Upper lobe of left lung (tissue), 6 donors: ENCODE results near the gene GSK3A. TPM values are rescaled to one million over a fixed set of nuclear protein-coding genes. Genes with fewer than 3 reads are reported as not detected.

Experiments
- ATAC-seq, 2 donors: fragments of 200-7000 bp; cut with Tn5 transposase; one replicate each; pipeline ENCODE4 v1.9.1; 2022; ENCODE audit warnings: mild to moderate bottlenecking in 2 of 2, moderate library complexity in 2 of 2; ENCODE audit not compliant: low FRiP score in 2 of 2
- DNase-seq, 2 donors: peaks; one replicate each; pipeline ENCODE4 v3.0.0-alpha.2; 2019 to 2020
- H3K27ac ChIP-seq, 4 donors: fragments of 200-600 bp; sonication (generic); one replicate each; pipeline ENCODE4 v1.5.1; 2016 to 2019
- H3K27me3 ChIP-seq, 4 donors: fragments of 200-600 bp; sonication (generic); one replicate each; pipeline ENCODE4 v1.5.1; 2017 to 2019
- H3K36me3 ChIP-seq, 4 donors: fragments of 200-600 bp; sonication (generic); one replicate each; pipeline ENCODE4 v1.5.1; 2016 to 2019
- H3K4me1 ChIP-seq, 4 donors: fragments of 200-600 bp; sonication (generic); one replicate each; pipeline ENCODE4 v1.5.1; 2018 to 2019
- H3K4me3 ChIP-seq, 4 donors: fragments of 200-600 bp; sonication (generic); one replicate each; pipeline ENCODE4 v1.5.1; 2017 to 2019; ENCODE audit warnings: mild to moderate bottlenecking in 2 of 4, moderate library complexity in 1 of 4
- H3K9me3 ChIP-seq, 4 donors: fragments of 200-600 bp; sonication (generic); one replicate each; pipeline ENCODE4 v1.5.1; 2018 to 2019
- EP300 ChIP-seq, 4 donors: sonication (generic); formaldehyde crosslinking; IDR thresholded peaks; one replicate each; pipeline ENCODE4 v1.5.1; 2017; ENCODE audit warnings: antibody characterized with exemption in 4 of 4, control low read depth in 2 of 4
- POLR2A ChIP-seq, 4 donors: fragments of 450-650 bp; IDR thresholded peaks; one replicate each; pipeline ENCODE4 v1.5.1; 2016 to 2017; ENCODE audit warnings: antibody characterized with exemption in 4 of 4, mild to moderate bottlenecking in 2 of 4
- POLR2AphosphoS5 ChIP-seq, 2 donors: sonication (generic); formaldehyde crosslinking; IDR thresholded peaks; one replicate each; pipeline ENCODE4 v1.5.1; 2017; ENCODE audit warnings: antibody characterized with exemption in 2 of 2
- WGBS, 2 donors: methylation state at CpG; one replicate each; pipeline ENCODE4 v1.1.5; 2017 to 2018; 5-methylcytosine and 5-hydroxymethylcytosine counted together
- total RNA-seq, 6 donors: library from RNA; depleted of rRNA in 4 of 6; stranded (reverse); fragments of >200 nt in 4 of 6; gene quantifications; one replicate each; pipeline versions ENCODE4 v1.1.0 to v1.2.1, GENCODE V29; 2016 to 2021
- TF ChIP-seq, protein P1 (sequence below), 6 experiments: fragments of 450-650 bp in 4 of 6; fragments of 200-600 bp in 2 of 6; sonication (generic) in 2 of 6; IDR thresholded peaks; one replicate each; pipeline ENCODE4 v1.5.1; 2016 to 2019; ENCODE audit warnings: antibody characterized with exemption in 6 of 6
- donor health status: DM: no; HTN: no; CAD: no; lungs with moderate emphysema.
- donor health status: DM: no; HTN: yes; CAD: no; lungs with severe emphysema.

The GSK3A gene
- total RNA-seq, 6 donors from 2014 or later, result 33.2 to 46.9 (median 39.1) TPM

DNA sequence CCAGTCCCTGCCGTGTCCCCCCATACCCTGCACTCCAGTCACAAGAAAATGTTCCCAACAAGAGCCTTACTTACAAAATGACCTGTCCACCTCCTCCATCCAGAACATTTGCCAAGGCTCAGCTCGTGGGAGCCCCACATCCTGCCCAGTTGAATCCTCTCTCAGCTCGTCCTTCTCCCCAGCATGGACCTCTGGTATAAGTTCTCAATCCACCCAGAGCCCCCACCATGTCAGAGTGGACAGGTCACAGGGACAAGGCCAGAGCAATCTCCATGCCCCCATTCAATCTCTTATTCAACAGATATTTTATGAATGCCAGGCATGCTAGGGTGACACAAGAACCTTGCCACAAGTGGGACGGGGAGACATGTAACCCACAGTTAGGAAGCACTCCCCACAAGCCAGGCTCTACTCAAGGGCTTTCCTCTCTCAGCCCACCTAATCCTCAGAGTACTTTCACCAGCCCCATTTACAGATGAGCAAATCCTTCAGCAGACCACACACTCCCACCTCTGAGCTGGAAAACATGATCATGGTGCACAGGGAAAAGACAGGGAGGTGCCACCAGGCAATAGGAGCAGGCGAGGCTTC, 40.0 kb downstream of the GSK3A start:
- ATAC-seq (no peak), DNase-seq (no peak)
- 78 to 84% methylated on average over 4 to 5 of the region's 5 CpGs for WGBS, 2 donors
- Histone ChIP-seq H3K36me3 (peaks cover 14 to 90% (median 61%) of the 10 kb centered on the region in 4 donors), H3K27ac (peak overlapping the region; percentile 84 to 93 (median 87)), H3K9me3 (no peaks in the 10 kb centered on the region), H3K4me1 (peaks cover 19 to 61% (median 52%) of the 10 kb centered on the region in 4 donors), H3K27me3 (no peaks in the 10 kb centered on the region), H3K4me3 (no peak overlapping the region)
- TF ChIP-seq EP300 (IDR thresholded peaks at IDR 0.05) (no peak), POLR2AphosphoS5 (IDR thresholded peaks at IDR 0.05) (no peak), POLR2A (IDR thresholded peaks at IDR 0.05) (no peak)
- TF ChIP-seq, protein P1, sequence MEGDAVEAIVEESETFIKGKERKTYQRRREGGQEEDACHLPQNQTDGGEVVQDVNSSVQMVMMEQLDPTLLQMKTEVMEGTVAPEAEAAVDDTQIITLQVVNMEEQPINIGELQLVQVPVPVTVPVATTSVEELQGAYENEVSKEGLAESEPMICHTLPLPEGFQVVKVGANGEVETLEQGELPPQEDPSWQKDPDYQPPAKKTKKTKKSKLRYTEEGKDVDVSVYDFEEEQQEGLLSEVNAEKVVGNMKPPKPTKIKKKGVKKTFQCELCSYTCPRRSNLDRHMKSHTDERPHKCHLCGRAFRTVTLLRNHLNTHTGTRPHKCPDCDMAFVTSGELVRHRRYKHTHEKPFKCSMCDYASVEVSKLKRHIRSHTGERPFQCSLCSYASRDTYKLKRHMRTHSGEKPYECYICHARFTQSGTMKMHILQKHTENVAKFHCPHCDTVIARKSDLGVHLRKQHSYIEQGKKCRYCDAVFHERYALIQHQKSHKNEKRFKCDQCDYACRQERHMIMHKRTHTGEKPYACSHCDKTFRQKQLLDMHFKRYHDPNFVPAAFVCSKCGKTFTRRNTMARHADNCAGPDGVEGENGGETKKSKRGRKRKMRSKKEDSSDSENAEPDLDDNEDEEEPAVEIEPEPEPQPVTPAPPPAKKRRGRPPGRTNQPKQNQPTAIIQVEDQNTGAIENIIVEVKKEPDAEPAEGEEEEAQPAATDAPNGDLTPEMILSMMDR (IDR thresholded peaks at IDR 0.05), result no peak

GRCh38 chr19:42201489-42202289, 40.7 kb downstream of the GSK3A start:
- WGBS, 2 donors, result 44 to 55% methylated on average over 5 to 6 of the region's 6 CpGs
- Histone ChIP-seq H3K27ac (peak overlapping the region; percentile 84 to 93 (median 87)), H3K9me3 (no peaks in the 10 kb centered on the region), H3K4me3 (peak overlapping the region in 2 of 4 donors; percentile 4 to 8), H3K4me1 (peaks cover 24 to 62% (median 54%) of the 10 kb centered on the region in 4 donors), H3K36me3 (peaks cover 14 to 90% (median 57%) of the 10 kb centered on the region in 4 donors), H3K27me3 (no peaks in the 10 kb centered on the region)
- ATAC-seq, result peak; percentile 73 to 80
- DNase-seq, result peak in 1 of 2 donors; percentile 81
- peak; percentile 22 to 47 for TF ChIP-seq POLR2AphosphoS5 (IDR thresholded peaks at IDR 0.05)
- peak in 1 of 4 donors; percentile 31 for TF ChIP-seq POLR2A (IDR thresholded peaks at IDR 0.05)
- TF ChIP-seq EP300 (IDR thresholded peaks at IDR 0.05), result no peak
- TF ChIP-seq, protein P1 (IDR thresholded peaks at IDR 0.05), result peak in 2 of 6 experiments; percentile 14 to 15

GRCh38 chr19:42200116-42200715, 42.2 kb downstream of the GSK3A start:
- Histone ChIP-seq H3K27ac (peak overlapping the region; percentile 84 to 93 (median 87)), H3K36me3 (peaks cover 11 to 75% (median 44%) of the 10 kb centered on the region in 4 donors), H3K4me3 (peak overlapping the region in 1 of 4 donors; percentile 37), H3K9me3 (no peaks in the 10 kb centered on the region), H3K4me1 (peaks cover 24 to 63% (median 54%) of the 10 kb centered on the region in 4 donors), H3K27me3 (no peaks in the 10 kb centered on the region)
- DNase-seq, result no peak
- WGBS, 2 donors, result 89 to 96% methylated on average over 5 of the region's 5 CpGs
- ATAC-seq, result no peak
- TF ChIP-seq EP300 (IDR thresholded peaks at IDR 0.05) (no peak), POLR2A (IDR thresholded peaks at IDR 0.05) (no peak), POLR2AphosphoS5 (IDR thresholded peaks at IDR 0.05) (no peak)
- TF ChIP-seq, protein P1 (IDR thresholded peaks at IDR 0.05), result no peak

DNA sequence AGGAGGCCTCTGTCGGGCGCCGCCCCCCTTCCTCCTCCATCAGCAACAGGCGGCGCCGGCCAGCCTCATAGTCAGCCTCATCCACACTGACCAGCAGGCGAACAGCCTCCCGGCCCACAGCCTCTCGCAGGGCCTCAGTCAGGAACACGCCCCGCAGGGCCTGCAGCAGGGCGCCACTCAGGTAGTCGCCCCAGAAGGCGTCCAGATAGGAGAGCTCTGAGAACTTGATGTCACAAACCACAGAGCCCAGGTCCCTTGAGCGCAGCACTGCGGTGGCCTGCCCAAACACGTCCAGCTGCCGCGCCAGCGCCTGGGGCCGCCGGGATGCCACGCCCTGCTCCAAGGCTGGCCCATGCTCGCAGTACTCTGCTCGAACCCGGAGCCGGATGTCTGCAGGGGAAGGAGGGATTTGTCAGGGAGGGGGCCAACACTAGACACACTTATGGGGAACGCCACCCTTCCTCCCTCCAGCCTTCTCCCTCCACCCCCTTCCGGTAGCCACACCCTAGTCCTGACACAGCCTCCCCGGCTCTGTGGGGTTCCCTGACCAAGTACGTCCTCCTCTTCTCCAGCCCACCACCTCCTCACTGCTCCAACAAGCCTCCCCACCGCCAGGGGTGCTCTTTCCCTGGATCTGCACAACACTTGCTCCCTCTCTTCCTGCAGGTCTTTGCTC, 42.8 kb downstream of the GSK3A start:
- 45 to 63% methylated on average over 15 to 32 of the region's 32 CpGs for WGBS, 2 donors
- Histone ChIP-seq H3K36me3 (peaks cover 11 to 69% (median 40%) of the 10 kb centered on the region in 4 donors), H3K27ac (peak overlapping the region; percentile 84 to 93 (median 87)), H3K4me3 (peak overlapping the region in 3 of 4 donors; percentile 1 to 37 (median 16)), H3K4me1 (peaks cover 24 to 63% (median 54%) of the 10 kb centered on the region in 4 donors), H3K9me3 (no peaks in the 10 kb centered on the region), H3K27me3 (no peaks in the 10 kb centered on the region)
- TF ChIP-seq, protein P1 (IDR thresholded peaks at IDR 0.05), result peak in 4 of 6 experiments; percentile 18 to 34 (median 25)
- TF ChIP-seq EP300 (IDR thresholded peaks at IDR 0.05), result no peak
- peak; percentile 25 to 60 for ATAC-seq
- peak; percentile 81 to 87 for DNase-seq
